HG02763 (cell line): ENCODE results near the gene LY6G6C.

Source experiments
- ATAC-seq: cut with Tn5 transposase; IDR thresholded peaks from one replicate; pipeline ENCODE4 v1.9.1; 2021; ENCODE audit warnings: mild to moderate bottlenecking, moderate library complexity; ENCODE audit not compliant: unreplicated experiment

LY6G6C gene

DNA sequence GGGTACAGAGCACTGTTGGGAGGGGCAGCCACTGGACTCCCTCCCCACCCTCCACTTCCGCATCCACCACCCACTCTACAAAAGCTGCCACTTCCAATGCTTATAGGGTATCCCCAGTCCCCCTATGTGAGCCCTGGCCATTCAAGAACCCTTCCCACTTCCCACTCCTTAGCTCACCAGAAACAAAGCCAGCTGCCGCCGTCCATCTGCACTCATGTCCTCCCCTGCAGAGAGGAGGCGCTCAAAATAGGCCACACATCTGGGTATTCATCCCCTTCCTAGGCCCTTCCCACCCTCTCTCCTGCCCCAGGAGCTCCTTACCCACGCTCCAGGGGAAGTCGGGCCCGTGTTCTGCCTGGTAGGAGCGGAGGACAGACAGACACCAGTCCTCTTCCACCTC lies 34.2 kb downstream of the LY6G6C start:
- ATAC-seq = no peak

DNA sequence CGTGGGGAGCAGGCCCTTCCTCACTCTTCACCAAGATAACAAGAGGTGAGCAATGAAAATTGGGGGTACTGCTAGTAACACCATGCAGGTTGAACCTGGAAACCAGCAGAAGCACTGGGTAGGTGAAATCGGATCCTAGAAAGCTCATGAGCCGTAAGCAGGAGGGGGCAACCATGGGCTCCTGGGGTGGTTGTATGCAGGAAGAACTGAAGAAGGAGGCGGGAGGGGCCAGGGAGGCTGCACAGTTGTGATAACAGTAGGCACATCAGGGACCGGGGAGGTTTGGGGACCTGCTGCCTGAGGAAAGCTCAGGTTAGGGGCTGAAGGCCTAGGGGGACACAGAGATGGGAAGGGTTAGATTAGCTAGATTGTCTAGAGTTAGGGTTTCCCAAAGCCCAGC lies 35.1 kb downstream of the LY6G6C start:
- no peak for ATAC-seq

DNA sequence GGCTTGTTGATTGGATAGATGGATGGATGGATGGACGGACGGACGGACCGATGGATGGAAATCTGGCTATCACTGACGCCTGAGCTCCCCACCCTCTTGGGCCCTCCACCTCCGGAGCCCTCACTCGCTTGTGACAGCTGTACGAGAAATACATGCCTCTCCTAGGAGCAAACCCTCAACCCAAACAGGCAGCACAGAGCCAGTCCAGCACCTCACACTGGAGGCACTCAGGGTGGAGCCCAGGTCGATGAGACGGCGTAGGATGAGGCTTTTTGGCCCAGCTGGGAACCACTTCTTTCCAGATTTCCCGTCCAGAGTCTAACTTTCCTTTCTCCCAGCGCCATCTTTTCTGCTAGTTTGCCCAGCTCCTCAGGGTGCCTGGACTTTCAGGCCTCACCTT lies 38.0 kb downstream of the LY6G6C start:
- no peak for ATAC-seq

DNA sequence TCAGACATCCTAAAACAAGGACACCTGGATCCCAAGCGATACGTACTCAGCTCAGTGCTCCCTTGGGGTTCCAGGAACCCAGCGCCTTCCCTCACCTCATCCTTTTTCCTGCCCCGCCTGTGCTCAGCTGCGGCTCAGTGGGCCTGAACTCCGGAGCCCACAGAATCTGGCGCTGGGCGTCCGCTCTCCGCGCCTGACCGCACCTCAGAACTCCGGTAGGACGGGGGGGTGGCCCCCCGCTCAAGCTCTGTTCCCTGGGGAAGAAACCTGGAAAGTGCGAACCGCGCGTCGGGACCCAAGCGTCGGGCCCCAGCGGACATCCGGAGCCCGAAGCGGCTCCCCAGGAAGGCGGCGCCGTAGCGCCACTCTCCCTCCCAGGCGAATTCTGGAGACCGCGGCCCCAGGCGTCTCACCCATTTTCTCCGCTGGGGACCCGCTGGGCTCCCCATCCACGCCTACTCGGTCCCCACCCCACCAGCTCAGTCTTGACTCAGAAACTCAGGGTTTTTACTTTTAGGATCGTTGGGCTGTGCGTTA lies 40.3 kb downstream of the LY6G6C start:
- no peak for ATAC-seq

DNA sequence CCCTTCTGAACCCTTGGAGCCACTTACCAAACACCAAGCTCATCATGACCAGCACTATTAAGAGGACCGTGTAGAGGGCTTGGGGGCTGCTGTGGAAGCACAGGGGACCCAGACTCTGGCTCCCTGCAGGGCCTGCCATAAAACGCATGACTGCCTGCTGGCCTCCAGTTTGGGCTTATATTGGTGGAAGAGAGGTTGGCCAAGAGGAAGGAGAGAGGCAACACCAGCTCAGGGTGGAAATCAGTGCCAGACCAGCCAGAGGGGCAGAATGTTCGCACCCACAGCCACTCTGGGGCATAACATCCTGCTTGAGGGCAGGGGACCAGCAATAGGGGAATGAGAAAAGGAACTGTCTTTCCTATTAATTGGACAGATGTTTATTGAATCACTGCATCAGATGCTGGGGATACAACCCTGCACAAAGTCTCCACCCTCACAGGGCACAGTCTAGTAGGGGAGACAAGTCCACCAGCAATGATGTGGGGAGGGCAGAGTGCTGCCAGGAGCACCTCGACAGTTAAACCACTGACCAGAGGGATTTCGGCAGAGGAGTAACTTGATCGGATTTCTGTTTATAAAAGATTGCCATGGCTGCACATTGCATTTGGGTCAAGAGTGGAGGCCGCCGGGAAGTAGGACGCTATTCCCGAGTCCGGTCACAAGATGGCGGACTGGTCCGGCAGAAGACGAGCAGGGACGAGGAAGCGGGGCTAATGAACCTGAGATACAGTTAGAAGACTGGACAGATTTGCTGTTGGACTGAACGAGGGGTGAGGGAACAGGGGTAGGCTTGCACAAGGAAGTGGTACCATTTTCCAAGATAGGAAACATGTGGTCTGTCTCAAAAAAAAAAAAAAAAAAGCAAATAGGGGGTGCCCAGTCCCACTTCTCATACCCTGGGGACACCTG lies 41.1 kb downstream of the LY6G6C start, which contains the start of gene LY6G5C:
LY6G5C (minus strand) TSS at position 842 of the 909 bp plus-strand sequence; CDS start at position 148, 694 bp downstream.
- no peak for ATAC-seq

DNA sequence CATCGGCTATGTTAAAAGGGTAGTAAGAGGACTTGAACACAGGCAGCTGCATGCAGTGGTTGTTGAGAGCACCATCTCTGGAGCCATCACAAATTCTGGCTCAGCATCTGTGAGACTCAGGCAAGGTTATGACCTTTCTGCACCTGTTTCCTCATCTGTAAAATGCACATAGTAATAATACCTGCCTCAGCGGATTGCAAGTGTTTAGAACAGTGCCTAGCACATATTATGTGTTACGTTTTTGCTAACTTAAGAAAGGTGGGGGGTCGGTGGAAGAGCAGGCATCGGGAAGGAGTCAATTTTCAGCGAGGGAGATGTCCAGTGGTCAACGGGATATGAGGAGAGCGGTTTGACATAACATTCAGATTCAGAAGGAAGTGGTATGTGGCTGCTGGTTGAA lies 43.6 kb downstream of the LY6G6C start:
- ATAC-seq = no peak

DNA sequence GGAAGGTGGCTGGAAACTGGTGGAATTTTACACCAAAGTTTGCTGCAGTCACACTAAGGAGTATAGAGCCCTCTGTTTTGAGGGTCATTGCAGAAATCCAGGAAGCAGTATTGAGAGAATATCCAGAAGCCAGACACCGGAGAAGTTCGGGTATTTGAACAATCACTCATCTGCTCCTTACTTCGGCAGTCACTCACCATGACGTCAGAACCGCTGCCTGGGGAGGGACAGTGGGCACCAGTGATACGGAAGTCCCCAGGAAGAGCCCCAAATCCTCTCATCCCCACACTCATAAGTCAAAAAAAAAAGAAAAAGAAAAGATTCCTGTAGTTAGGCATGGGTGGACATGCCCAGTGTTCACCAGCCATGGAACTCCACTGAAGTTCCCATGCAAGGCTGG lies 44.6 kb downstream of the LY6G6C start:
- ATAC-seq = no peak

DNA sequence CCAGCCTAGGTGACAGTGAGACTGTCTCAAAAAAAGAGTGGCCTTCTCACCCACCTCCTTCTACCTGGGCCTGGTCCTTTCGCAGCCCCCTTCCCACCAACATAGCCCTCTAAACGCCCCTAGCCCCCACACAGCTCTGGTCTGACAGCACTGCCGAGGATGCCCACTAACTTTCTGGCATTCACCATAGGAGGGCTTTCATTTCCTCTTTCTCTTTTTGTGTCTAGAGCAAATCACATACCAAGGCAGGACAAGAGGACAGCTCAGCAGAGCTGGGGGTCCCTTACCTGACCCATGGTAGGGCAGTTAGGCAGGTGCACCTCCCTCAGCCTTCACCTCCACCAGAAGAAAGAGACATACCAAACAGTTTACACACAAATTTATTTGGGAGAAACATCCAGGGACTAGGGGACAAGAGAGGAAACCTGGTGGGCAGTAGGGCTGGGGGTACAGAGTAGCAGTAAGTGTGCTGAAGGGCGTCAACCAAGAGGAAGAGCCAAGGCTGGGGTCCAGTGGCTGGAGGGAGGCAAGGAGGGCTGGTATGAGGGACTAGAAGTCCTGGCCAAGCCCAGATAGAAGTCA lies 45.1 kb downstream of the LY6G6C start:
- no peak for ATAC-seq

DNA sequence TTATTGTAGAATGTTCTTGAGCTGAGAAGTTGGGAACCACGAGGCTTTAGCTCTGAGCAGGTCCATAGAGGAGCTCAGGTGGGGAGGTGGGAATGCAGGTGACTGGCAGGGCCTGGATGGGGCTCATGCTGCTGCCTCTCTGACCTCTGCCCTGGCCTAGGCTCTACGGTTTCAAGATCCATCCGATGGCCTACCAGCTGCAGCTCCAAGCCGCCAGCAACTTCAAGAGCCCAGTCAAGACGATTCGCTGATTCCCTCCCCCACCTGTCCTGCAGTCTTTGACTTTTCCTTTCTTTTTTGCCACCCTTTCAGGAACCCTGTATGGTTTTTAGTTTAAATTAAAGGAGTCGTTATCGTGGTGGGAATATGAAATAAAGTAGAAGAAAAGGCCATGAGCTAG lies 51.9 kb downstream of the LY6G6C start, which contains the start of gene LY6G5B:
LY6G5B (plus strand) TSS at position 301 of the 400 bp plus-strand sequence. CDS start 975 bp downstream, outside the sequence.
- ATAC-seq = no peak
